Superior temporal gyrus (tissue), 1 donor: ENCODE results near the gene SERPINI1.

ENCODE experiments used
- DNase-seq: peaks from one replicate; pipeline ENCODE4 v3.0.0-alpha.2; 2016; ENCODE audit errors: extremely low spot score

The SERPINI1 gene

DNA sequence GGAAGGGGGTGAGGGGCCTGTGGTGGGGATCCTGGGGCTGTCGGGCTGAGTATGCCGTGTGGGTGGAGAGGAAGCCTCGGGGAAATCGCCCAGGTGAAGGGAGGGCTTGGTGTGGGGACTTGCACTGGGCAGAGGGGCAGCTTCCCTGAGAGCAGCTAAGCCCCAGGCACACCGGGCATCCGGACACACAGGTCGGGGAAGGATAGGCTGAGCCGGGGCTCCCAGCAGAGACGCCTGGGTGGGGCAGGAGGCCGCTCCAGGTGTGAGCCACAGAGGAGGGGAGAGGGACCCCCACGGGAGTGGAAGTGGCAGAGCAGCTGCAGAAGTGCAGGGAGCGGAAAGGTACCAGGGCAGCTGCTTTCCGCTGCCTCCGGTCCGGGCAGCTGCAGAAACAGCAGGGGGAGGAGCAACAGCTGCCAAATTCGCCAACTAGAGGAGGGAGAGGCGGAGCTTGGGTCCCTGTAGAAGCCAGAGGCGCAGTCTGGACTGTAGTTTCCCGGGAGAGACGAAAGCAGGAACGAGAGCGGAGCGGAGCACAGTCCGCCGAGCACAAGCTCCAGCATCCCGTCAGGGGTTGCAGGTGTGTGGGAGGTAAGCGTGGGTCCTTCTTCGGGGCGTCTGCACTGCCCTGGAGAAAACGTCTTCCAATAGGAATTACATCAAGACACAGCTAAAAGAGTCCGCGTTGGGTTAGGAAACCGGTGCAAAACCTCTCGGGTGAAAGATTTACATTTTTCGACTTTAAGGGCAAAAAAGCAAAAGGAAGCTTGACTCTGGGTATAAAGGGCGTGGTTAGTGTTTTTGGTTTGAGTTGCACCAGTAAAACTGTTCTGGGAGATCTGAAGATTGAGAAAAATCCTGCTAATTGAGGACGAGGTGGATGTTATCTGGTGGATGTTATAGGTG, at the start of gene SERPINI1:
Gene SERPINI1, plus strand, starts transcription at position 489 of the 906 bp plus-strand sequence. CDS start 53,408 bp downstream, outside the sequence.
- peak; percentile 96 for DNase-seq

DNA sequence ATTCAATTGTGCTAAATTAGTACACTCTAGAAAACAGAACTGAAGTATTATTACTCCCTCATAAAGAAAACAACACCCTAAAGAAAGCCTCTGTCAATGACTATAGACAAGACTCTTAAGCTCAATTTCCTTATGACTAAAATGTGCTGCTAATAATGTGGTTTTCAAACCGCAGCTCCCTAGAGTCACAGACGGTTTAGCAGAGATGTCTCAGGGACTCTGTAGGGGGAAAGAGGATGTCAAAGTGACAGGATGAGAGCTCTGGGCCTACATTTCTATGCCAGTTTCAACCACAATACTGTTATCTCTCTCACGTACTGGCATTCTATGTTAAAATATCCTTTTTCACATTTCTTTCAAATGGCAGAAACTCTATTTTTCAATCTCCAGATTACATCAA, 44.2 kb upstream of the SERPINI1 start:
- DNase-seq: no peak

GRCh38 chr3:167694121-167694520, 41.4 kb upstream of the SERPINI1 start:
- DNase-seq: no peak

DNA sequence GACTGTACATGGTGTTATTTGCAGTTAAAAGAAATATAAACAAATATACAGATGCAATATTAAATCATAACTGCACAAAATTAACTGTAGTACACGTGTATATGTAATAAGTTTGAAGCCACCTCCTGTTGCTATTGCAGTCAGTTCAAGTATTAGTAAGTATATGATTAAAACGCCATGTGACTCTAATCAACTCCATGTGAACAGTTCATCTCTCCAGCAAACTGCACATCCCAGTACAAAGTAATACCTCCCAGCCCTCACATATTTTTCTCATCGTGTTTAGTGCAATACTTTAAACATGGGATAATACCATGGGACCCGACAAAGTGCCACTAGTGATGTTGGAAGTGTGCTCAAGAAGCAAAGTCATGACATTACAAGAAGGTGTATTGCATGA, 35.5 kb upstream of the SERPINI1 start:
- DNase-seq: no peak

- no peak for DNase-seq
Measured at GRCh38 chr3:167700926-167701325, 34.6 kb upstream of the SERPINI1 start.

GRCh38 chr3:167705840-167706239, 29.7 kb upstream of the SERPINI1 start:
- DNase-seq: no peak

- DNase-seq: no peak
Measured at GRCh38 chr3:167709690-167710089, 25.8 kb upstream of the SERPINI1 start.

- no peak for DNase-seq
Measured at GRCh38 chr3:167710552-167710951, 25.0 kb upstream of the SERPINI1 start.

- no peak for DNase-seq
Measured at GRCh38 chr3:167711439-167711838, 24.1 kb upstream of the SERPINI1 start.

- DNase-seq: no peak
Measured at GRCh38 chr3:167712445-167712844, 23.1 kb upstream of the SERPINI1 start.

DNA sequence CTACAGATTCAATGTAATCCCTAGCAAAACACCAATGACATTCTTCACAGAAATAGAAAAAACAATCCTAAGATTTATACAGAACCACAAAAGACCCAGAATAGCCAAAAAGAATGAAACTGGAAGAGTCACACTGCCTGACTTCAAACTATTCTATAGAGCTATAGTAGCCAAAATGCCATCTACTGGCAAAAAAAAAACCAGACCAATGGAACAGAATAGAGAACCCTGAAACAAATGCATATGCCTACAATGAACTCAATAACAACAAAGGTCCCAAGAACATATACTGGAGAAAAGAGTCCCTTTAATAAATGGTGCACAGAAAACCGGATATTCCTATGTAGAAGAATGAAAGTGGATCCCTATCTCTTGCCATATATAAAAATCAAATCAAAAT, 20.6 kb upstream of the SERPINI1 start:
- no peak for DNase-seq

GRCh38 chr3:167716920-167717319, 18.6 kb upstream of the SERPINI1 start:
- no peak for DNase-seq

DNA sequence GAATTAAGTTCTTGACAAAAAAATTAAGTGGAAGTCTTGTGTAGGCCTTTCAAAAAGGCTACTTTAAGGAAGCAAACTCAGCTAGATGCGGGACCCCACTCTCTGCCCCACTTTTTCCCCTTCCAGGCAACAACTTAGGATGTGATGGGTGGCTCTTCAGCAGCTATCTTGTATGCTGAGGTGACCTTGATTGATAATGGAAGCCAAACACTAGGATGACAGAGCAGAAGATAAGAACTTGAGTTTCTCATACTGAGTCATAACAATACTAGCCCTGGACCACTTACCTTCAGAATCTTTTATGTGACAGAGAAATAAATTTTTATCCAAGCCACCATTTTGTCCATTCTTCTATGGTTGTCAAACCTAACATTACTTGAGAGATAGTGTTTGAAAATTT, 16.9 kb upstream of the SERPINI1 start:
- DNase-seq: no peak

DNA sequence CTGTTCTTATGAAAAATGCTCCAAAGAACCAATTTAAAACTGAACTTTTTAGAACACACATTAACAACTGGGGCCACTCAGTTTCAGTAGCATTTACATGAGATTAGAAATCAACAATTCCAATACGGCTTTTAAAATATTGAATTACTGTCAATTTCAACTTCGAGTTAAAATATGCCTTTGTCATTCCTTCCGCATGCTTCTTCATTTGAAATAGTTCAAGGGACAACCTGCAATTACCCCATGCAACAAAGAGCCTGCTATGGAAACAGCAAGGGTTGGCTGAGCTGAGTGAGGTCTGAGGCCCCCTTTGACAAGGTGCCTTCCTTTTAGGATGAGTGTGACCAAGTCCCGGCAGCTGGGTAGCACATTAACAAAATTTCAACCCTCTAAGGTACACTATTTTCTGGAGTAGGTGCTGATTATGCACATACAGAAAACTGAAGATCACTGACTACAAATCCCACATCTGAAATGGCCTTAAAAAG, 12.5 kb upstream of the SERPINI1 start:
- no peak for DNase-seq

GRCh38 chr3:167723872-167724271, 11.6 kb upstream of the SERPINI1 start:
- no peak for DNase-seq

DNA sequence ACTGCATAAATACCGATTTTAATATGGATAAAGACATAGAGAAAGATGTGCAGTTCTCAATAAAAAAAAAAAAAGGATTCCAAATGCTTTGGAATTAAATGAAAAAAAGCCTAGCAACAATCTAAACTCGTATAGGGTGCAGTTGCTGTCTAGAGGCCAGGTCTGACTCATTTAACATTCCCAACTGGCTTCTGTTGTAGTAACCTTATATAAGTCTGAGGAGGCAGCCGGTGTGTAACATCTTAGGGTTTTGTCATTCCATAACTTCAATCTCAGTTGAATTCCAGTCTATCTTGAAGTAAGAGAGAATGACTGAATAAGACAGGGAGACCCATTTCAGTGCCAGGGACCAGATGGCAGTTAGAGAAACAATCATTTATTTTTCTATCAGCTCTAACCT, 7.3 kb upstream of the SERPINI1 start:
- peak; percentile 55 for DNase-seq

DNA sequence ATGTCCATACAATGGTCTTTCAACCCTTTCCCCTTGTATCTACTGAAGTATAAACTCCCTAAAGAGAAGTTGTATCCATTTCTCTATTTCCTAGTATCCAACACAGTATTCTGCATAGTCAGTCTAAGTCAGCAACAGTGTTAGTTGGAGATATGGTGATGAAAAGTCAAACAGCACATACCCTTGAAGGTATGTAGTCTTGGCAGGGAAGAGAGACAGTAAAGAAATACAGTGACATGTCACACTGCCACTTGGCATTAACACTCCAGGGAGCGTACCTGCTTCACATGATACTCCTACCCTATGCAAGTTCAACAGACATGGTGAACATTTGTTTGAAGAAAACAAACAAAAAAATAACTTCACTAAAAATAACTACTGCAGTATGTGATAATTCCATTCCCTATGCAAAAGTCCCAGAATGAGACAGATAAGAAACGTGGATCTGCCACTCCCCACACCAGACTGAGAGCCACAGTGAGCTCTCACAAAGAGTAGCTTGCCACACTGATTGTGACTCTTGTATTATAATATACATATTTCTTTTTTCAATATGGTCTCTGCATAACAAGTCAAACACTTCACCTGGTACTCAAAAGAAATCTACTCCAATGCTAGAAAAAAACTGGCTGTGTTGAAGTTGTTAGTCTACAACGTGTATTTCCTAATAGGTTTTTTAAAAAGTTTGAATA, 6.7 kb upstream of the SERPINI1 start:
- DNase-seq: no peak

- DNase-seq: no peak
Measured at GRCh38 chr3:167729591-167729990, 5.9 kb upstream of the SERPINI1 start.

DNA sequence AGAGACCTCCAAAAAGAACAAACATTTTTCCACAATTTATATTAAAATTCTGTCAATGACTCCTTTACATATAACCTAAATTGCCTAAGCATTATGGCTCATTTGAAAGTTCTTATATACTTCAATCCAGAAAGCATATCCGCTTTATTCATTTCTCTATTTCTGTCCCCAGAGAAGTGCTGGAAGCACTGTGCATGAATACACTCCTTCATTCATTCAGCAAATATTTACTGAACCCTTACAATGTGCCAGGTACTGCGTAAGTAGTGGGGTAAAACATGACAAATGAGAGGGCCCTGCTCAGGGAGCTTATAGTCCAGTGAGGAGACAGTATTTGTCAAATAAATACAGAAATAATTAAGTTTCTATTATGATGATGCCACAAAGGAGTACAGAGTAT, 4.1 kb upstream of the SERPINI1 start:
- no peak for DNase-seq

GRCh38 chr3:167732313-167733065, 3.0 kb upstream of the SERPINI1 start:
- DNase-seq: no peak

- no peak for DNase-seq
Measured at GRCh38 chr3:167733961-167734497, 1.5 kb upstream of the SERPINI1 start.
